Measurements from ENCODE around the gene KLK14.

DNA sequence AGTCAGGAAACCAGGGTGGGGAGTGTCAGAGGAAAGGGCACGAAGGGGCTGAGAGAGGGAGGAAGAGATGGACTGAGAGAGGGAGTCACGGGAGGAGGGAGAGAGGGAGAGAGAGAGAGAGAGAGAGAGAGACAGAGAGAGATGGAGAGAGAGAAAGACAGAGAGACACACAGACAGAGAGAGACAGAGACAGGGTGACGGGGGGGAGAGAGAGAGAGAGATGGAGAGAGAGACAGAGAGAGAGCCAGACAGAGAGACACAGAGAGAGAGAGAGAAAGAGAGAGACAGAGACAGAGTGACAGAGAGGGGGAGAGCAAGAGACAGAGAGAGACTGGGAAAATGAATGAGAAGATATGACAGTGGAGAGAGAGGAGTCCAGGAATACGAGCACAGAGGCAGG is 494 bp upstream of the KLK14 start:
- TF ChIP-seq CTCF (IDR thresholded peaks at IDR 0.05; ENCODE audit: poor library complexity, severe bottlenecking) (no peak), SMC3 (conservative IDR thresholded peaks at IDR 0.05; ENCODE audit: poor library complexity) (no peak)
